ENCODE results near the gene SERPINB3.
"Not testable (repeated sequence)": the region's sequence is repeated elsewhere in the genome, so short reads cannot be mapped to it uniquely, and the experiment has no call there.

- not testable (repeated sequence) for TF ChIP-seq CTCF, POLR2A (IDR thresholded peaks at IDR 0.05)
Measured at GRCh38 chr18:63644694-63645093, 17.0 kb downstream of the SERPINB3 start.
